Inferior parietal cortex (tissue), 1 donor: ENCODE measurements around the gene ADGB.
"Not testable (repeated sequence)": the region's sequence is repeated elsewhere in the genome, so short reads cannot be mapped to it uniquely, and the experiment has no call there.

ENCODE experiments used
- DNase-seq: peaks from one replicate; pipeline ENCODE4 v3.0.0-alpha.2; 2016; ENCODE audit errors: extremely low spot score

The ADGB gene

DNA sequence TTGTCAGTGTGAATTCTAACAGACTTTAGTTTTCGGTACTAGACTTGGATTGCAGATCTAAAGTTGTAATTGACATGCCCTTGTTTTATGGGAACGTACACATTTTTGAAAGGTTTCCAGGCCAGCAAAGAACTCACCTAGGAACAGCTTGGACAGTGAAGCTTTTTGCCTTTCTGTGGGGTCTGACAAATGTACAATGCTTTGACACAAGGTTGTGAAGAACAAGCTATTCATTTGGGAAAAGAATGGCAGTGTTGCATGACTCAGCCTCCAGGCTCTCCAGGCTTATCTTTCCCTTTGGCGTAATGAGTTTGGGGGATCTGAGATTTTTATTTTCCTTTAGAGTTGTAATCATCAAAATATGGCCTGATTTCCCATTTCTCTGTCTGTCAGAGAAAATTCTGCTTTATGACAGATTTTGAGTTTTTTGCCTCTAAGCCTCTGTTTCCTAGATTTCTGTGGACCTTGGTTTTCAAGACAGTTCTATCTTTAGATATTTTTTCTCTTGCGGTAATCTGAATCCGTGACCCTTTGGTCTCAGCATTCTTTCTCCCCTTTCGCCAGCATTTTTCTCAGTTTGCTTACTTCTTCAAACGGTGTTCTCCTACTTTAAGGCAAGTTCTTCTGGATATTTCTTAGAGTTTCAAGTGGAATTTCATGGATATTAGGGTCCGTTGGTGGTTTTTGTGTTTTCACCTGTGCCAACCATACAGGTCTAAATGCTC lies 221.0 kb downstream of the ADGB start:
- no peak for DNase-seq

DNA sequence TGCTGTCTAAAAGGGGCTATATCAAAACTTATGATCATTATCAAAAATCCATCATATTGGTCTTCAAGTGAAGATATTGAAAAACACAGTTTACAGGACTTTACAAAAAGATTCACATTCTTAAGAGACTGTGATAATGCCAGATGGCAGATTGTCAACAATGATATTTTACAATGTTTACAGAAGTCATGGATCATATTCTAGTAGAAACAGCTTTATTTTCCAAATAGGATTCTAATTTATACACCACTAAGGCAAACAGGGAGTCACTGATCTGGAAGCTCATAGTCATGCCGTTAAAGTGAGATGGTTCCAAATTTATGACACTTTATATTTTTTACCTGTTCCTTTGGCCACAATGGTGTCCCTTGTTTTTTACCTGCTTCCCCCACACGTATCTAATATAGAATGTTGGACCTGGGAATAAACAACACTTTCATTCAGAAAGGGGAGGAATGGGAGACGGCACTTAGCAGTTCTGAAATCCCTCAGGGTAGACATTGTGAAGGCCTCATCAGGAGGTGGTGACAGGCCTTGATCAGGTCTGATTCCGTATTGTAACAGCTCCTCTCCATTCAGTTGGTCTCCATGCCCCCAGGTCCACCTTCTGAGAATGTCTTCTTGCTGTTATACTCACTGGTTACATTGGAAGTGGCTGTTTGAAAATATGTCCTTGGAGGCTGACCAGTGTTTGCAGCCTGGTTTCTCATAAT lies 228.6 kb downstream of the ADGB start:
- DNase-seq = no peak

DNA sequence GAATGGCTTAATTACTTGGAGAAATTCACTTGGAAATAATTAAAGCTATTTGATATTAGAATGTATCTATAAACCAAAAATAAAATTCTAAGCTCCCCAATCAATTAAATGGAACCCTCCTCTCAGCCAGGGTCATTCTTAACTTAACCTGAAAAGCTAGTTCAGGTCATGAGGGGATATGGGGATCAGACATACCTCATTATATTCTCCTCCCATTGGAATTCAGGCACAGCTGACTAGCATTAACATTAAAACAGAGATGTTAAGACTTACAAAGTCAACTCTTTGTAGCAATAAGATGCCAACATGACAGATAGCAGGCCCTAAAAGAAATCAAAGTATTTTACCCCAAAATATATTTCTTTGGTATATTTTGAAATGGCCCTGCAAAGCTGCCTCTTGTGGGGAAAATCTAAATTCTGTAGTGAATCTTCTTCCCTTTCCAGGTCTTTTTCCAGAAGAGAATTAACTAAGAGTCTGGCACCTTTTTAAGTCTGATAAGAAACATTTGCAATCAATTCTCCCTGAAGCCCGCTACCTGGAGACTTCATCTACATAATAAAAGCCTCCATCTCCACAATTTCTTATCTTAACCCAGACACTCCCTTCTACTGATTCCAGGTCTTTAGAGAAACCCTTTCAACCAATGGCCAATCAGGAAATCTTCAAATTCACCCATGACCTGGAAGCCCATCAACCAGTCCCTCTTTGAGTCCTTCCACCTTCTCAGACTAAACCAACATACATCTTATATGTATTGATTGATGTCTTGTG lies 231.2 kb downstream of the ADGB start:
- DNase-seq = no peak

DNA sequence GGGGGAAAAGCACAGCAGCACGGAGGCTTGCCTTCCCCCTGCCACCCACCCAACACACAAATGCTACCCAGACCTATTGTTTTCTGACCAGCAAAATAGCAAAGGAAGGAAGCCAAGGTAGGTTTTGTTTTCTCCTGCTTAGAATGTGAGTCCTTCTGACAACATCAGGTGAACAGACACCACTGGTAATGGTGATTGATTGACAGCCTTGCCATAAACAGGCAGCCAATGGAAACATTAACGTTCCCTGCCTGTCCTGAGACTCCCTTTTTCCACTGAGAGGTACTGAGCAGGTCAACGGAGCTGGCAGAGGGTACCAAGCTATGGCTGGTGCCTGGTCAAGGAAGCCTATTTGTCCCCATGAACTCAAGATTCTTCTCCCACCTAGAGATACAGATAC lies 234.4 kb downstream of the ADGB start:
- DNase-seq = no peak

DNA sequence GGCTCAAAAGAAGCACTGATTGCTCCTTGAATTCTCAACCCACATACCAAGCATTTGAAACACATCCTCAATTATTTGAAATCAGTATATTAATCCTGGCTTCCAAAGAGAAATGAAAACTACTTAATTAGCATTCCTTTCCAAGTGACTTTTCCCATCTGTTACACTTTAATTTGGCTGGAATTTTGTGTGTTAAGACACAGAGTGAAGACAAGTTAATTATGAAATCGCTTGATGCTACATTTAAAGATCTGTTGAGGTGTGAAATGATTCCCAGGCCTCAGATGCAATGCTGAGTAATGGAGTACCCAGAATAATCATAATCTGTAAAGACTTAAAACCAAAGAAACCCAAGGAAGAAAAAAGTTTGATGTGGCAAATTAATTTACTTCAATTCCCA lies 241.4 kb downstream of the ADGB start:
- peak; percentile 42 for DNase-seq

DNA sequence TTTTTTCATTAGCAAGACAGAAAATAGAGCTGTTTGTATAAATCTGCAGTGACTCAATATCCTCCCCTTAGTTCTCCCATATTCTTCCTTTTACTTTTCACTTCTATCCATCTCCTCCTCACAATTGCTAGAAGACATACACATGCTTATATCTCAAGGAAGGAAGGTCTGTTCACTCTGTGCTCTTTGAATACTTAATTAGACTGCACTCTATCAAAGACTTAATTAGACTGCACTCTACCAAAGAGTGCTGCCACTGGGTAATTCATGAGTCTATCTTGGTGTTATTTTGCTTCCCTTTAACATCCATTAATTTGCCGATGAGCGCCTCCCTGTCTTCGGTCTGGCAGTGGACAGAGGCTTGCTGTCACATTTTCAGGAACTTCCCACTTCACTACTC lies 241.9 kb downstream of the ADGB start:
- DNase-seq = no peak

DNA sequence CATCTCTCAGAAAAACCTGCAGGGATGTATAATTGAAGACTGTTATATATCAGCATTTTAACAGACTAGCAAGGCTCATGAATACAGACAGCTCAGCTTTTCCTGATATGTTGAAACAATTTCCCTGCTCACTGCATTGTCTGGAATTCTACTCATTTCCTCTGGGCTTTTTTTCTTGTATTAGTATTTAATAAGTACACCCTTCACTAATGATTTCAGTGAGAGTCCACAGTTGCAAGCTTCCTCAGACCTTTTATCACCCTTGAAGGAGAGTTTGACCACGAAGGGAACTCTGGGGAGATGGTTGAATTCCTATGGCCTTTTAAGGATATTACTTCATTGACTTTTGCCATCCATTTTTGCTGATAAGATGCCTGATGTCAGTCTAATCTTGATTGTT lies 248.7 kb downstream of the ADGB start:
- no peak for DNase-seq

DNA sequence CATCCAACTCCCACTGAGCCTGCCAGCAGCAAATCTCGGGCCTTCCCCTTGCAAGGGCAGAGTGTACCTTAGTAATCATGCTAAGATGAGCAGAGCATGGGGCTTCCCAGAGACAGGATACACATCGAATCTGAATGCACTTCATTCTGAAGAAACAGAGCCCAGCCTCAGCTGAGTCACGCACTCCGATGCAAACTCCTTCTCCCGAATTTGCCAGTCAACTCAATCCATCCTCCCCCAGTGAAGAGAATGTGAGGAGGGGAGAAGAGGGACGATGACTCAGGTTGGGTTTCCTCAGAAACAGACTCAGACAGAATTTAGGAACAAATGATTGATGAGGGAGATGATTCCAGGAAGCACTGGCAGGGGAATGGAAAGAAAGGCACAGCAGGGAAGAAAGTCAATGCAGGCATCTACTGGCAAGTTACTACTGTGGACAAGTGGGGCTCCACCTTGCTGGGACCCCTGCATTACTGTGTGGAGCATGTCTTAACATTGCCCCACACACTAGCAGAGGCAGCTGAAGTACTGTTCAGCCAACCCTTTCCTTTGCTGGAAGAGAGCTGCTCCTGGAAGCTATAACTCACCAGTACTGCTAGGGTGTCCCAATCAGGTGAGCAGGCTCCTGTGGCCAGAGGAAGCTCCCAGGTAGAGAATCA lies 251.6 kb downstream of the ADGB start:
- DNase-seq = no peak

DNA sequence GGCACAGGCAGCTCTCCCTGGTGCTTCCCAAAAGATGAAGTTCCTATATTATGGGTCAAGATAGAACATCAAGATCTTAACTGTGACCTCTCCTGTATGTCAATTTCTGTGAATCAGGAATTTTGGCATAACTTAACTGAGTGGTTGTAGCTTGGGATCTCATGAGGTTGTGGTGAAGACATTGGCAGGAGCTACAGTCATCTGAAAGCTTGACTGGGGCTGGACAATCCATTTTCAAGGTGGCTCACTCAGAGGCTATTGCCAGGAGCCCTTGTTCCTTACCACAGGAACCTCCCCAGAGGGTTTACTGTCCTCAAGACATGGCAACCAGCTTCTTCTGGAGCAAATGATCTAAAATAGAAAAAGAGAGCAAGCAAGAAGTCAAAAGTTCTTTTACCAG lies 252.2 kb downstream of the ADGB start:
- DNase-seq = no peak

DNA sequence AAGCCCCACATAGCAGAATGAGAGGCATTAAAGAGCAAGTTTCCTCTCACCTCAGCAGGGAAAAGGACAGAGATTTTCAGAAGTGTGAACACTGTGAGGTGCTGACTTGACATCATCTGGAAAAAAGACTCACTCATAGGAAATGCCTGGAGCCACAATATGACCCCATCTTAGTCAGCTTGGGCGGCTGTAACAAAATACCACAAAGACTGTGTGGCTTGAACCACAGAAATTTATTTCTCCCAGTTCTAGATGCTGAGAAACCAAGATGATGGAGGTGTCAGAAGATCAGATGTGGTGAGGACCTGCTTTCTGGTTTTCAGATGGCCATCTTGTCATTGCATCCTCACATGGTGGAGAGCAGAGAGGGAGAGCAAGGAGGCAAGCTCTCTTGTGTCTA lies 253.1 kb downstream of the ADGB start:
- DNase-seq = no peak

DNA sequence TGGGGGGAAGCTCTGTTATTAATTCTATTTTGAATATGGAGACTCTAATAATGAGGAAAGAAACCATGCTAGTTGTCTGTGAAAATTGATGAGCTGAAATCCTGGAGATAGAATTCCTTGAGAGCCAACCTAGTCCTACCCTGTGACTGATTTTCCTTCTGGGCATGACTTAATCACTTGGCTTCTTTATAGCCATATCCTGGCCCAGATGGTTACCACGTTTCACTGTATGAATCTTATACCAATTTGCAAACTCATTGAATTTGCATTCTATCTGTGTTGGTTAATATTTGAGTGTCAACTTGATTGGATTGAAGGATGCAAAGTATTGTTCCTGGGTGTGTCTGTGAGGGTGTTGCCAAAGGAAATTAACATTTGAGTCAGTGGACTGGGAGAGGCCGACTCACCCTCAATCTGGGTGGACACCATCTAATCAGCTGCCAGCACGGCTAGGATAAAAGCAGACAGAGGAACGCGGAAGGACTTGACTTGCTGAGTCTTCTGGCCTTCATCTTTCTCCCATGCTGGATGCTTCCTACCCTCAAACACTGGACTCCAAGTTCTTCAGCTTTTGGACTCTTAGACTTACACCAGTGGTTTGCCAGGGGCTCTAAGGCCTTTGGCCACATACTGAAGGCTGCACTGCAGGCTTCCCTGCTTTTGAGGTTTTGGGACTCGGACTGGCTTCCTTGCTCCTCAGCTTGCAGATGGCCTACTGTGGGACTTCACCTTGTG lies 255.9 kb downstream of the ADGB start:
- DNase-seq = not testable (repeated sequence)

DNA sequence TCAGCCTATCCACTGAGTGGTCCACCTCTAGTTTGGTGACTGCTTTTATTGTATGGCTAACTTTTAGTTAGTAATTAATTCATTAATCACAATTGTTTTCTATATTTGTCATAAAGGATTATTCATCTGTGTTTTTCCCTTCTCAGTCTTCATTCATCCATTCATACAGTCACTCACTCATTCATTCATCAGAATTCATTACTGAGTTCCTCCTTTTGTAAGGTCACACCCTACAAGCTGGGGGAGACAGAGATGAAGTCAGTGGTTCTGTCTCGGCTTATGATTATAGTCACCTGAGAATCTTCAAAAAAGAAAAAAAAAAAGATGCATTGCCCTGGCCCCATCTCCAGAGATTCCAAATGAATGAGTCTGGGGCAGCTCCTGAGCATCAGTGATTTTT lies 257.1 kb downstream of the ADGB start:
- DNase-seq = no peak

DNA sequence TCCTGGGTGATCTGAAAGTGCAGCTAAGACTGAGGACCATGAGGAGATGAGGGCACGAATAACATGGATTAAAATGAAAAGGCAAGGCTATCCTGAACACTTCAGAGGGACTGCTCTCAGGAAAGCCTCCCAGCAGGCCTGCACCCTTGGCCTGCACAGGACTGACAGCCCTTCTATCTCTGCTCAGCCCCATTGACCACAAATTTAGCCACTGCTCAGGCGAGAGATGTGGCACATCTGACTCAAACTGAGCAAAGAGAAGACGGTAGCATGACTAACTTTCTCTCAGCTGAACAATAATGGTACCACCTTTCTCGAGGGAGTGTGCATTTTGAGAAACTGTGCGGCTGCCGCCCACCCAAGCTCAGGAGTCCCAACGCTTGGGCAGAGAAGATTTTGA lies 257.5 kb downstream of the ADGB start:
- no peak for DNase-seq

DNA sequence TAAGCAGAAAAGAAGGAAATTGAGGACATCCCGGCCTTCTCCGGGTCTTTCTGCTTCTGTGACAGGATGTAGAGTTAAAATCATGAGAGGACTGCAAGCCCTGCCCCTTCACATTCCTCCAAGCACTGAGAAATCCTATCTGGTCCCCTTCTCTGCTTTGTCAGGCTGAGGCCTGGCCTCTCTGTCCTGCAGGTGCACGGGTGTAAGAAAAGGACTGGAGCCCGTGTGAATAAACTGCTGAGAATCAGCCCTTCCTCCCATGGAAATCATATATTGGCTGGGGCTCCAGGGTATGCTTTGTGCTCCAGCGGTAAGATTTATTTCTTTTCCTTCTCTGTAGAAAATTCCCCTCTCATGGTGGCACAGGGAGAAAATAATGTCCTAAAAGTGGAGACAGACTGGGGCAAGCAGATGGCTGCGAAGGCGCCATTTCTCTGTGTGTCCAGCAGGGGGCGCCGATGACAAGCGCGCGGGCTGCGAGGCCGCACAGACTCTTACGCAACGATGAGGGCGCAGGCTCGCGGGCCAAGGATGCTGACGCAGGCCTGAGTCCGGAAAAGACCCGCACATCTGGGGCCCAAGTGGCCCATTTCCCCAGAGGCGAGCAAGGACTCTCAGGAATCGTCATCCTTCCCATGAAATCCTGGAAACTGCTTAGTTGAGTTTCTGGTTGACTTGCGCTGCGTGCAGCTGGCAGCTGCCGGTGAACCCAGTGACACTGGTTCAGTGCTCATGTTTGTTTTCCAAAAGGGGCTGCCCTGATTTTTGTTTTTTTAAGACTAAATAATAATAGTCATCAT lies 258.6 kb downstream of the ADGB start:
- DNase-seq = peak; percentile 91

DNA sequence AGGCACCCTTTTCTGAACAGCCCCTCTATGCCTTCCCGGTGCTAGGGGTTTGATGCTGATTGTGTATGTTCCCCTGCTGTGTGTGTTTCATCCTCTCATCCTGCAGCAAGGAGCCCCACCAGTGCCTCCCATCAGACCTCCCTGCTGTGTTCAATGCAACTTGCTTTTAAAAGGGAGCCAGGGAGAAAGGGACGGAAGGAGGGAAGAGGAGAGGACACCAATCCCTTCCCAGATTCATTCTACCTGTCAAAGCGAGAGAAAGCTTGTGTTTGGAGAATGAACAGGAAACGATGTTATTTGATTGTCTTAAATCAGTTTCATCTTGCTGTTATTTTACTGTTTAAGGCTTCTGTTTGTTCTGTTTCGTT lies 259.2 kb downstream of the ADGB start:
- DNase-seq = peak; percentile 74

DNA sequence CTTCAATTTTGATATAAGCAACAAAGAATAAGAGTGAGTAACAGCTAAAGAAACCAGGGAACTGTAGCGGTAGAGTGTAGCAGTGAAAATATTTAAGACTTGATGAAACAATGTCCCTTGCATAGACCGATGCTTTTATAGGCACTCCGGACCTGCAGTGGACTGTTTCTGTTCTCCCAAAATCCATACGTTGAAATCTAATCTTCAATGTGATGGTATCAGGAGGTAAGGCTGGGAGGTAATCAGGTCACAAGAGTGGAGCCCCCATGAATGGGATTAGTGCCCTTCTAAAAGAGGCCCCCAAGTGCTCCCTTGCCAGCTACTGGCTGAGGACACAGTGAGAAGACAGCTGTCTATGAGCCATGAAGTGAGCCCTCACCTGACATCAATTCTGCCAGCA lies 260.4 kb downstream of the ADGB start:
- DNase-seq = no peak

DNA sequence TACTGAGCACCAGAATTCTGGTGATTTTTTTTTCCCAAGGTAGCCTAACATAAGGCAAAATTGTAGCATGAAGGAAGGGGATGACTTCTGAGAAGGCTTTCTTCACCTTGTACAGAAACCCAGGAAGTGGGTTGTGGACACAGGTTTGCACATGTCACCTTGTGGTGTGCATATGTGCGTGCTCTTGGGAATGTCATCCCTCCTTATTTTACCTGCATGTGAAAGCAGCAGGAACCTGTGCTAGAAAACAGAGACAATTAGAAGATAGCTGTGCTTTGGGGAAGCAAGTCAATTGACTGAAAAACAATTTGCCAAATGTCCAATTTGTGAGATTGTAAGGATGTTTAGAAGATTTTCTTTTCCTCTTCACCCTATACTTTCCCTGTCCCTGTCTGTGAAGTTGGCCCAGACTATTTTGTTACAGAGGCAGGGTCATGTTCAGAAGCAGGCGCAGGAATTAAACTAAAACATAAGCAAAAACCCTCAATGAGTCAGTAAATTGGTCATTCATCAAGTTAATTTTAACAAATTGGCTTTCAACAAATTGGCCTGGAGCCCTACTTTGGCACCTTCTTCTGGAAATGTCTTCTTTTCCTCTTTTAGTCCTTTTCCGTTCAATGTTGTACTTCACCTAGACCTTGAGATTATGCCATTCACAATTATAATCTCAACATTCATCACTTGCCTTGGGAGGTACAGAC lies 261.2 kb downstream of the ADGB start:
- DNase-seq = no peak

DNA sequence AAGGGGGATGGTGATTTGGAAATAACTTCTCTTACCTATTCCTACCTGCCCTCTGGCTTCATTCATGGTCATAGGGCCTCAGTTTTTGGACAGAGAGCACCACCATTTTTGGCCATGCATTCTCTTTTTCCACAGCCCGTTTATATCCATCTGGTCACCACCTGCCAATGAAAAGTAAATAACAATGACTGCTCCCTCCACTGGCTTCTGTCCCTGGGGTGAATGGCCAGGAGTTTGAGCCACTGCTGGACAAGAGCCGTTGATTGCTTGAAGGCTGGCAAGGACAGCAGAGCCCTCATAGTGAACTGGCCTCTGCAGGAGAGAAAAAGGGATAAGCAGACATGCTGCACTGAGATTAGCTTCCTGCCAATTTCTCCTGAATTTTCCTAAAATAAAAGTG lies 261.8 kb downstream of the ADGB start:
- DNase-seq = no peak

DNA sequence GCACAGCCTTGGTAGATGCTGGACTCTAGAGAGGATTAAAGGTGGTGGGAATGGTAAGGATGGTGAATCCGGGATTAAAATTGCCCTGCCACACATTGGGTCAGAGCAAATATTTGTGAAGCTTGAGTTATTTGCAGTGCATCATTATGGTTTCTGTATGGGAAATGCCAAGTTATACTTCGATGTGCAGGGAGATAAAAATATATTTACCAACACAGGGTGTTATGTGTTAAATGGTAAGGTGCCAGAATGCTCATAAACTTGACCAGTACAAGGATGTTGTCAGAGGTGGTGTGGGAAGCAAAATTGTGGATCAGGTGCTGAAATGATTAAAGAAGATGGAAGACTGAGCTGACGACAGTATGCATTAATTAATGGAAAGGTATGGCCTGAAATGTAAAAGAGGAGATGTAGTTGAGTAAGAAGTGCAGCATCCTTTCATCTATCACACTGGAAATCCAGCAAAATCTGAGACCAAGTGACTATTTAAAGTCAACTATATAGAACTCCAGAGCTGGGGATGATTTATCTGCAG lies 262.3 kb downstream of the ADGB start:
- DNase-seq = no peak

DNA sequence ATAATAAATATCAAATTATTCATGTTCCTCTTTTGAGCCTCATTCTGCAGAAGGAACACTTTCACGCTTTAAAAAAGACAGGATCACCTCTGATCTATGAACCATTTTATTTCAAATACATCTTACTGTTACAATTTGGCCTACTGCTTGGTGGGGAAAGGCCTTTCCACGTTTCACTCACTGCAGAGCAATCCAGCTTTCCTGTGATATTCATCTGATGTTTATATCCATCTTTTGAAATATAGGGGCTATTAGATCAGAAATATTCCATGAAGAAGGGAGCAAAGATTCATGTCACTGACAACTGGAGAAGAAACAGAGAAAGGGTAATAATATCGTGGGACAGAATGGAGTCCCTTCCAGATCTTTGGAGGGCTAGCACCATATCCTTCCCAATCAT lies 262.9 kb downstream of the ADGB start:
- no peak for DNase-seq
